GM12801 (cell line): ENCODE data around the gene UBE2F.

Experiments
- CTCF ChIP-seq: IDR thresholded peaks from one replicate; pipeline ENCODE4 v1.5.1; 2011; ENCODE audit warnings: control low read depth; ENCODE audit not compliant: insufficient read length; ENCODE audit errors: extremely low read depth

Gene UBE2F

GRCh38 chr2:238085899-238086298 is 119.1 kb downstream of the UBE2F start:
- TF ChIP-seq CTCF = no peak

GRCh38 chr2:238087211-238087610 is 120.4 kb downstream of the UBE2F start:
- no peak for TF ChIP-seq CTCF

DNA sequence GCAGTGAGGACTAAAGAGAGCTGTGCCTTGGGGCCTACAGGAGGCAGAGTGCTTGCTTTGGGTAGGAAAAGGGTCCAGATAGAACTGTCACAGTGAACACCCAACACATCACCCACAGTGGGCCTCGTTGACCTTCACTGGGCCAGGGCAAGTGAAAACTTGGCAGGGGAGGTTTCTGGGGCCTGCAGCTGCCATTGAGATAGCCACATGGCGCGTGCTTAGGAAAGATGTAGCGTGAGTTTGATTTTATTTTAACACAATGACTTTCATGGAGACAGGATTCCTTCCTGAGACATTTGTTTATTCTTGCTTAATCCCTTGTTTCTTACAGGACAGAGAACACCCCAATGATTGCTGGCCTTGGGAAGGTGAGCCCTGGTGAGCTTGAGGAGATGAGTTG is 124.1 kb downstream of the UBE2F start:
- TF ChIP-seq CTCF = no peak

DNA sequence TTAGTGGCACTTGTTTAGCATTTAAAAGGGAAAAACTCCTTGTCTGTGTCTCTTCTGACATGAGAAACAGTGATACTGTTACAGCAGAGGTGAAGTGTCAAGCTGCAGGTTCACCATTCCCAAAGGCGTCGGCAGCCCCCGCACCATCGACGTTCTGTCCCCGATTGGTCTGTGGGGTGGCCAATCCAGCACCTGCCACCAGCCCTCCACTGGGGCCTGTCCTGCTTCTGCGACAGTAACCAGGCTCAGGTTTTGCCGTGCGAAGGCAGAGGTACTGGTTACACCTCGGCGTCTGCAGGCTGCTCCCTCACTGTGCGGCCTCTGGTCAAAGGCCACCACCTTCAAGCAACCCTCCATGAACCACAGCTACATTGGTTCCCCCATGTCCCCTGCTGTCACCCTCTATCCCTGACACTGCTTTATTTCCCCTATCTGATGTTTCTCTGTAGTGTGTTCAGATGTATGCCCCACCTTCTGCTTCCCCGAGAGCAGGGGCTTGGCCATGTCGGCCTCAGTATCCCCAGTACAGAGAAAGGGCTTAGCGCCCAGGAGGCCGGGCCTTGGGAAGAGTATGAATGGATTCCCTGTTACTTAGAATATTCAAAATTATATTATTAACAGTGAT is 124.7 kb downstream of the UBE2F start:
- no peak for TF ChIP-seq CTCF
